HG03565 (cell line): ENCODE results near the gene ARHGAP23.
"Not testable (repeated sequence)": the region's sequence is repeated elsewhere in the genome, so short reads cannot be mapped to it uniquely, and the experiment has no call there.

ENCODE experiments used
- ATAC-seq: cut with Tn5 transposase; IDR thresholded peaks from one replicate; pipeline ENCODE4 v1.9.1; 2021; ENCODE audit warnings: mild to moderate bottlenecking, moderate library complexity; ENCODE audit not compliant: unreplicated experiment

ARHGAP23 gene

DNA sequence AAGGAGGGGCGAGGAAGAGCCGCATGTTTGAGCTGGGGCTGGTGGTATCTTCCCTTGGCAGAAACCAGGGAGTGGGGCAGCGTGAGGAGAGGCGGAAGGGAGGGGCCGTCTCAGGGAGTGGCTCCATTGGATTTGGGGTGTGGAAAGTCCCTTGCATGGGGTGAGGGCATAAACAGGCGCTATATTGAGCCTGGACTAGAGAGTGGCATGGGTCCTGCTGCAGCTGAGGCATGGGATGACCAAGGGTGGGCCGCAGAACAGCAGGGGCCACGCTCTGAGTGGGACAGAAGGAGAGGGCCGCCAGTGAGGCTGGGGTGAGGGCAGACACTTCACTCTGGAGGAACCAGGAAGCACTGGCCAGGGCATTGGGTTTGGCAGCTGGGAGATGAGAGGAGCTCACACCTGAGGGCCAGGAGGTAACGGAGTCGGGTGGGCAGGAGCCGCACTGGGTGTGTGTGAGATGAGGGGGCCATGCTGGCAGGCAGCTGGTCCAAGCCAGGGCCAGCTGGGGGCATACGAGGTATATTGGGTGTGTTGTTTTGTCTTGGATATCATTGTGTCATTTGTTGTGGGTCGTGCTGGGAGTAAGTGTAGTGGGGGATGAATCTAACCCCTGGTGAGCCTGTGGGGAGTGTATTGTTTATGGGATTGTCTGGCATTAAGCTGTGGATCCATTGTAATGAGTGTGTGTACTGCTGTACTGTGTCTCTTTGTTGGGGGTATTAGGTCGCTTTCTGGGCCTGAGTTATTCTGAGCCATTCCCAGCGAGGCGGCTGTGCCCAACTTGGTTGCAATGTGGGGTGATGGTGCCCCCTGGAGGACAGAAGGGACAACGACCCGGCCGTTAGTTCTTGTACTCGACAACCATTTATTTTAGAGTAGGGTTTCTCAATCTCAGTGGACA lies 56.2 kb downstream of the ARHGAP23 start:
- ATAC-seq, result not testable (repeated sequence)

DNA sequence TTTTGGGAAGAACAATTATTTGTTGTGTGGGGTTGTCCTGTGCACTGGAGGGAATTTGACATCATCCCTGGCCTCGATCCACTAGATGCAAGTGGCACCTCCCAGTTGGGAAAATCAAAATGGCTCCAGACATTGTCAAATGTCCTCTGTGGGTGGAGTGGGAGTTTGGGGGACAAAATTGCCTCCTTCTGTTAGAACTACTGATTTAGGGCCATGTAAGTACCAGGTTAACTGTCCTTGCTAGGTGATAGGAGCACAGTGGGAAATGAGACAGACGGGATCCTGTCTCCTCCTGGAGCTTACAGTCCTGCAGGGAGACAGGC lies 56.8 kb downstream of the ARHGAP23 start:
- no peak for ATAC-seq

DNA sequence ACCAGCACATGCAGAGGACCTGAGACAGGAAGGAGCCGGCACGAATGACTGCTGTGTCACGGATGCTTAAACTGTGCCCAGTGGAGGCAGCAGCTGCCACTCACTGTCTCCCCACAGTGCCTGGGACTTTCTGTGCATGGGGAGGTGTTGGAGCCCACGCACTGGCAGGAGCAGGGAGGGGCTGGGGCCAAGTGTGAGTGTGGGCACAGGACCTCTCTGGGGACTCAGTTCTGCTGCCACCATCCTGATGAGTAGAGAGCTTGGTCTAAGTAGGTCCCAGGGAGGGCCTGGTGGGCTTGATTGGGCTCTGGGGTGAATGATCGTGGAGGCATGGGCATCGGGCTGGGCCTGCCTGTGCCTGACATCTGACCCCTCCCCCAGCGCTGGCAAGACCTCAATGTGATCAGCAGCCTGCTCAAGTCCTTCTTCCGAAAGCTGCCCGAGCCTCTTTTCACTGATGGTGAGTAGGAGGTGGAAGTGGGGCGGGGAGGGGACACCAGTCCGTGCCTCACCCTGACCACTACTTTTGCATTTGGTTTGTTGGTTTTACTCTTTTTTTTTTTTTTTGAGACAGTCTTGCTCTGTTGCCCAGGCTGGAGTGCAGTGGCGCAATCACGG lies 57.5 kb downstream of the ARHGAP23 start:
- not testable (repeated sequence) for ATAC-seq

DNA sequence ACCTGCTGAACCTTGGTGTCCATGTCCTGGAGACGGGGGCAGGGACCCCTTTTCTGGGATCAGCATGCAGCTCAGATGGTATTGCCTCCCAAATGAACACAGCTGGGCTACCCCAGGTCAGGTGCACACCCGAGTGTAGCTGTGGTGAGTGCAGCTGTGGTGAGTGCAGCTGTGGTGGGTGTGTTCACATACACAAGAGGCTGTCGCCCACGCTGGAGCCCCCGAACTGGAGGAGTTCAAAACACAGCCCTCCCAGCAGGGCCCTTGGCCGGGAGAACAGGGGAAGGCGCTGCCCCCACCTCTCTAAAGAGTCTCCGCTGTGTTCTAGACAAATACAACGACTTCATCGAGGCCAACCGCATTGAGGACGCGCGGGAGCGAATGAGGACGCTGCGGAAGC lies 61.5 kb downstream of the ARHGAP23 start:
- not testable (repeated sequence) for ATAC-seq

DNA sequence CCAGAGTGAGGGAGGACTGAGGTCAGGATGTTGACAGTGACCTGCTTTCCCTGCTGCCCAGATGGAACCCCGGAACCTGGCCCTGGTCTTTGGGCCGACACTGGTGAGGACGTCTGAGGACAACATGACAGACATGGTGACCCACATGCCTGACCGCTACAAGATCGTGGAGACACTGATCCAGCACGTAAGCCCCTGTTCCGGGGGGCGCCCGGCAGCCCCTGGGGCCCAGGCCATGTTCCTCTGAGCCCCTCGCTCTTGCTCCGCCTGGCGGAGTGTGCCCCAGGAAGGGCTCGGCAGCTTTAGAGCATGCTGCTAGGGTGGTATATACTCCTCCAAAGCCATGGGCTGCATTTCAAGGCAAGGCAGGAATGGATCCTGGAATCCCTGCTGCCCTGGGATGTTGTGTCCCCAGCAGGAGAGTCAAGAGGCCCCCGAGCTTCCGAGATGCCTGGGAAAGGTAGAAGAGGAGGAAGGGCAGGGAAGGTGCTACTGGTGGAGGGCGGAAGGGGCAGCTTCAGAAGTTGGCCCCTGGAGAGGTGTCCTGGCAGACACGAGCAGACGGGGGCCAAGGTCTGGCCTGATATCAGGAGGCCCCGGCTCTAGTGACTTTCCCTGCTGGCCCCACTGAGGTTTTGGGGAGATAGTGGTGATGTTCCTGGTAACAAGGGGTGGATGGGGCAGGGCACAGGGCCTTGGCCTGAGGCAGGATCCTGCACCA lies 63.2 kb downstream of the ARHGAP23 start:
- ATAC-seq, result not testable (repeated sequence)

DNA sequence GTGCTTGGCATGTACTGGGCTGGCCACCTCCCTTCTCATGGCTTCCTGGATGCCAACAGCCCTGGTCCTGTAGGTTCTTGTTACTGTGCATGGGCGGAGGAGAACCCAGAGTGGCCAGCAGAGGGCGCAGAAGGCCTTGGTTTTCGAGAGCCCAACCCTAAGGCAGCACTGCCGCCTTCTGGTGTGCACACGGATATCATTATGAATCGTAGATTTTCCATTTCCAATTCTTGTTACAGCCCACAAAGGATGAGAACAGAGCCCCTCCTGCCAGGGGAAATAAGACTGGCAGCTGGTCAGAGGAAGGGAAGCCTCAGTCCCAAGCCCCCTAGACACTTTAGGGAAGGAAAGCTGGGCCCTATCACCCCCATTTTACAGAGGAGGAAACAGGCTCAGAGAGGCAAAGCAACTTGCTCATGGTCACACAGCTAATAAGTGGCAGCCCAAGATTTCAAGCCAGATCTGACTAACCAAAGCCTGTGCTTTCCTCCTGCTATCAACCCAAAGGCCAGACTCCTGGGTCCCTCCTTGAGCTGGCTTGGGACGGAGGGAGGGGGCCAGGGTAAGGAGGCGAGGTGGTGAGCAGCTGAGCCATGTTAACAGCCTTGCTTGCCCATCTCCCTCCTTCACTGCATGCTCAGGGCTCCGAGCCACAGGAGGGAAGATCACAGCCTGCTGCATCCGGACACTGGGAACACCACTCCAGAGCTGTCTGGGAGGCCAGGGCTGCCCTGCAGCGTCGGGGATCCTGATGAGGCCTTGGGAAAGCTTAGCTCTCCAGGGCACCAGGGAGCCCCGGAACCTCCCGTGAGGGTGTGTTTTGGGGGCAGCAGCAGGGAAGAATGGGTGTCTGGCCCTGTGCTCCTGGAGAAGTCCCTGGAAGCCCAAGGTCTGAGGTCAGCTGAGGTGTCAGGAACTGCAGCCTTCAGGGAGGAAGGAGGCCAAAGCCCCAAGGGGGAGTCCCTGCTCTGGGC lies 64.1 kb downstream of the ARHGAP23 start:
- not testable (repeated sequence) for ATAC-seq

DNA sequence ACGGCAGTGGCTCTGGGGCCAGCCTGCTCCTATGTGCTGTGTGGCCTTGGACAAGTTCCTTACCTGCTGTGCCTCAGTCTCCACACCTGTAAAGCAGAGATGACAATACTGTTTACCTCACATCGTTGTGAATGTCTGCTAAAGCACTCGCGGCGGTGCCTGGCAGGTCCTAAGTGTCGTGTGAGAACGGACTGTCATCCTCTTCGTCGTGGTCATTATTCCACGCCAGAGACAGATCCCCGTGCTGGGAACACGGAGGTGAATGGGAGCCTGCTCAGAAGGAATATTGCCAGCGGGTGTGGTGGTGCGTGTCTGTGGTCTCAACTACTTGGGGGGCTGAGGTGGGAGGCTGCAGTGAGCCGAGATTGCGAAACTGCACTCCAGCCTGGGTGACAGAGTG lies 65.9 kb downstream of the ARHGAP23 start:
- ATAC-seq, result not testable (repeated sequence)

DNA sequence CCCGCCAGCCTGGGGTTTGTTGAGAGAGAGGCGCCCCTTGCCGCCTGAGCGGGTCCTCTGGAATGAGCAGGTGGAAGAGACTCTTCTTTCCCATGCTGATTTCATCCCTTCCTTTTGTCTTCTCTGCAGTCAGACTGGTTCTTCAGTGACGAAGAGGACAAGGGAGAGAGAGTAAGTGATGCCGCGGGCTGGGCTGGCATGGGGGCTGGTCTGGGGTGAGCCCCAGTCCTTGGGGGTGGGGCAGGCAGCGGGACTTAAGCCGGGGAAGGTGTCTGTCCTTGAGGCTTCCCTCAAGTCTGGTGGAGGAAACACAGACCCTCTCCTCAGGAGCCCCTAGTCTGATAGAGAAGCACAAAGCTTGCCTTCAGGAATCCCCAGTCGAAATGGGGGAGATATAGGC lies 69.4 kb downstream of the ARHGAP23 start:
- not testable (repeated sequence) for ATAC-seq

DNA sequence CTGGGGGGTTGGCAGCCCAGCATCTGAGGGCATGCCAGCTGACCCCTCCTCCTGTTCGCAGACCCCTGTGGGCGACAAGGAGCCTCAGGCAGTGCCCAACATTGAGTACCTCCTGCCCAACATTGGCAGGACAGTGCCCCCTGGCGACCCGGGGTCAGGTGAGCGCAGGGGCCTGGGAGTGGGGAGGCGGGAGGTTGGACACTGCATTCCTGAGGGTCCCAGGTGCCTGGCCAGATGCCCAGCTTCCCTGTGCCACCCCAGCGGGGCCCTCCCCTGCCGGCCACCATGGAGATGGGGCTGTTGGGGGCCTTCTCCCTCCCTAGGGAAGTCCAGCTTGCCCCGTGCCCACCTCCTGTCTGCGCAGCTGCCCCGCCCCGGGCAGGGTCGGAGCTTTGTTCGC lies 70.1 kb downstream of the ARHGAP23 start:
- no peak for ATAC-seq

DNA sequence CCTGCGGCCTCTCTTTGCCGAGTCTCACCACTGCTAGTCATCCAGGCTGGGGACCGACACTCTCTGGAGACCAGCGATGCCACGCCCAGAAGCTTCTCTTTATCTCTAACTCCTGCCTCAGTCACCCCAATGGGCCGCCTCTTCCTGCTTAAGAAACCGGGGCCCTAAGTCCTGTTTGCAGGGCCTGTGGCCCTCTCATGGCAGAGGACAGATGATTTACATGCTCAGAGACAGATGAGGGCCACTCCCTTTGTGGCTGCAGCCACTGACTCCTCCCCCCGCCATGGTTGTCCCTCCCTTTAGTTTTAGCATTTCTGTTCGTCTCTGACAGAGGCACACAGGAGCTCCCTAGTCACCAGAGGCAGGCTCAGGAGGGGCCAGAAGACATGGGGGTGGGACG lies 71.0 kb downstream of the ARHGAP23 start:
- ATAC-seq, result not testable (repeated sequence)

DNA sequence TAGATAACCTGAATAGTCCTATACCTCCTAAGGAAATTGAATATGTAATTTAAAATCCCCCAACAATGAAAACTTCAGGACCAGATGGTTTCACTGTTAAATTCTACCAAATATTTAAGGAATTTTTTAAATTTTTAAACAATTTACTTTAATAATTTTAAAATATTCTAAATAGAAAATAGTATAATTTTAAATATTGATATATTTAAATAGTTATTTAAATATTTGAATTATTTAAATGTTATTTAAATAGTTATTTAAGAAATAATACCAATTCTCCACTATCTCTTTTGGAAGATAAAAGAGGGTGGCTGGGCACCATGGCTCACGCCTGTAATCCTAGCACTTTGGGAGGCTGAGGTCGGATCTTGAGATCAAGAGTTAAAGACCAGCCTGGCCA lies 73.5 kb downstream of the ARHGAP23 start:
- not testable (repeated sequence) for ATAC-seq

DNA sequence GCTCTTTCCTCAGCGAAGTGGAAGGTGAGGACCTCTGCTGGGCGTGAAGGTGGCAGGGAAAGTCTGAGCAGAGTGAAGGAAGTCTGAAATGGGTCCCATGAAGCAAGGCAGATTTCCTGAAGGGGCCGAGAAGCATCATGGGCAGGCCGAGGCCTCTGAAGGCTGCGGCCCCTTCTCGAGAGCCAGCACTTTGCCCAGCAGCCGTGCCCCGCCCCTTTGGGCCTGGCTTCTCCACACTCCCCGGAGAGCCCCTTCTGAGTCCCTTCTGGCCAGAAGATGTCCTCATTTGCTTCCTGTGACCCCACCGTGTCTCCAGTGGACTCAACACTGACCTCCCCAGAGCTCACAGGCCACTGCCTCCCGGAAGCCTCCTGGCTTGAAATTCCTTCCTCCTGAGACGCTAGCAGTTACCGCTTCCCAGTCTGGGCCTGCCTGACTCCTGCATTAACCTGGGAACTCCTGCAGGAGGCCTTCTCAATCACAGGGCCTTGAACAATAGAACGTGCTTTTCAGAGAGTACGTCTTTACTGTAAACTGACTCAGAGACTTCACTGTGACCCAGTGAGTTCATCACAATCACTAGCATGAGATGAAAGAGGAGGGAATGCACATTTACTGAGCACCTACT lies 75.1 kb downstream of the ARHGAP23 start:
- not testable (repeated sequence) for ATAC-seq

DNA sequence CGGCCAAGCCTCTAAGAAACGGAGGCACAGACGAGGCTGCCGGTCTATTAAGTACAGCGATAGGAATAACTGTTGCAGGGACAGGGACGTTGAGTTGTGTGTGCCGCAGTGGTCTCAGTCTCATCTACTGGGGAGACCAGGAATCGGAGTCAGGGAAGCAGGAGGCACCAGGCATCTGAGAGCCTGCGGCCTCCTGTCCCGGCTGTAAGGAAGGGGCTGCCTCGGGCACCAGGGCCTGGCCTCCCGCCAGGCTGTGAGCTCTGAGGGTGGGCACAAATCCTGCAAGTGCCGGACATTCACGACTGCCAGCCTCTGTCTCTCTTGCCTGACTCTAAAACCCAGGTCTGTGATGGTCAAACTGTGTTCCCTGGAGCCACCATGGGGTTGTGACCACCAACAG lies 76.0 kb downstream of the ARHGAP23 start:
- ATAC-seq, result no peak

DNA sequence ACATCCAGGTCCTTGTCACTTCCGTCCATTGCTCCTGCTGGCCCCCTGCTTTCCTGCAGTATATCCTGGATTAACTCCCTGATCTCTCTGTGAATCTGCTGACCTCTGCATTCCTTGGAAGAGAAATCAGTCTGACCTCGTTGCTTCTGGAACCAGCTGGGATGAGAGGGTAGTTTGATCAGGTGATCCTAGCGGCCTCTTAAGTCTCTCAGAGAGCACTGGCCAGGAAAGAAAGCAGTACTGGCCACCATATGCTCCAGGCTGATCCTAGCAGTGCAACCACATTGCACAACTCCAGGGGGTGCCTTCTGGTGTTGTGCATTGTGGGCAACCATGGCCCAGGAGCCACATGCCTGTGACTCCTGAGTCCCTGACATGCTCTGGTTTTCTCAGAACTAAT lies 79.2 kb downstream of the ARHGAP23 start:
- no peak for ATAC-seq

DNA sequence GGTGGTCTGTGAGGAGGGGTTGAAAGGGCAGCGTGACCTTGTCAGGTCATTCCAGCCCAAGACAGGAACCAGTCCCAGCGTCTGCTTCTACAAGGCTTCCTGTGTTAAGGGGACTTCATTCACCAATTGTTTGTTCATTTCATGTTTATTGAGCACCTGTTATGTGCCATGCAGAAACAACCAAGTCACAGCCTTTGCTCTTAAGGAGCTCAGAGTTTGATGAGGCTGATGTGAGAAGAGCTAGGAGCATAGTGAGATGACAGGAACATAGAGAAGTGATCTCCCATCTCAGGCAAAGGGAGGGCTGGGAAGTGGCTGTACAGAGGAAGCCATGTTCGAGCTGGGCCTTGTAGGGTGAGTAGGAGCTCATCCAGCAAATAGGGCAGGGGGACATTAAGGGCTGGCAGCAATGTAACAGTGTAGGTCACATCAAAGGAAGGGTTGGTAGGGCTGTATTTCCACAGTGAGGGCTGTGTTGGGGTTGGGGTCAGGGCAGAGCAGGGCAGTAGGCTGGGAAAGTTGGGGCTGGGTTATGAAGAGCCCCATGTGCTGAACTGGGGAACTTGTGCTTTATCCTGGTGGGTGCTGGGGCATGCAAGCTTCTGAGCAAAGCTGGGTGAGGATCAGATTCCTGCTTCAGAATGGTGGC lies 79.8 kb downstream of the ARHGAP23 start:
- no peak for ATAC-seq

DNA sequence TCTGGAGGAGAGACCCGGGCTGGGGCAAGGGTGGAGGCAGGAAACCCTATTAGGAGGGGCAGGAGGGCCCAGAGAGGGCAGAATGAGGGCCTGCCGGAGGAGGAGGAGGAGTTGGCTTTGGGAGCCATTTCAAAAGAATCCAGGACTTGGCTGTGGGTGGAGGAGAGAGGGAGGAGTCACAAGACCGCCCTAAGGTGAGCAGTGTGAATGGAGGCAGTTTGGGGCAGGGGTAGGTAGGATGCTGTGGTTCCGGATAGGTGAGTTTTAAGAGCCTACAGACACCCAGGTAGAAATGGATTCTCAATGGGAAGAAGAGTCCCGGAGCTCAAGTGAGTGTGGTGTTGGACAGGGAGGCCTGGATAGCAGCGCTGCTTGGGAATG lies 80.3 kb downstream of the ARHGAP23 start:
- no peak for ATAC-seq

DNA sequence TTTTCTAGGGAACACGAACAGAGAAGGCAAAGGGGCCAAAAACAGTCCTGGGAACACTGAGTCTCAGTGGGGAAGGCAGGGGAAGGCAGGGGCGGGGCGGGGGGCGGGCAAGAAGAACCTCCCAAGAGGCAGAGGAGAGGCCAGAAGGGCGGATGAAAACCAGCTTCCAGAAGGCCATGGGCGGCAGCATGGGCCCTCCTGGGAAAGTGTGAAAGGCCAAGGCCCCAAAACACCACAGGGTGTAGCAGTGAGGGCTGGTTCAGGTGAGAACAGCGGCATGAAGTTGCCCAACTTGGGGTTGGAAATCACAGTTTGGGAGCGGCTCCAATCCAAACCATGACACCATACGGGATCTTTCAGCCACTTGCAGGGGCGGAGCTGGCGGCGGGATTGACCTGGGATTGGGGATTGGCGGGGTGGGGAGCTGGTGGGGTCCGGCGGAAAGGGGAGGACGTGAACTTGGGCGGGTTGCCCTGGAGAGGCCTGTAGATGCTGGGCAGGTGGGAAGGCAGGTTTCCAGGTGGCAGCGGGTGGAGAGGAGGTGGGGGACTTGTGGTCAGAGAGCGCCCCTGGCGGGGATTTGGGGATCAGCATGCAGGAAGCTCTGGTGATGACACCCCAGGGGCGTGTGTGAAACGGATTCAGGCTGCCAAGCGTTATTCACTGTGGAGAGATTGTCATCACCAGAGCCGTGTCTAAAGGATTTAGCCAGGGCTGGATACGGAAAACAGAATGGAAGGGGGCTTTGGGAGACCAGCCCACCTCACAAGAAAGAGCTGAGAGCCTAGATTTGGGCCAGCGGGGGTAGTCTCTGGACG lies 80.9 kb downstream of the ARHGAP23 start:
- ATAC-seq, result no peak

DNA sequence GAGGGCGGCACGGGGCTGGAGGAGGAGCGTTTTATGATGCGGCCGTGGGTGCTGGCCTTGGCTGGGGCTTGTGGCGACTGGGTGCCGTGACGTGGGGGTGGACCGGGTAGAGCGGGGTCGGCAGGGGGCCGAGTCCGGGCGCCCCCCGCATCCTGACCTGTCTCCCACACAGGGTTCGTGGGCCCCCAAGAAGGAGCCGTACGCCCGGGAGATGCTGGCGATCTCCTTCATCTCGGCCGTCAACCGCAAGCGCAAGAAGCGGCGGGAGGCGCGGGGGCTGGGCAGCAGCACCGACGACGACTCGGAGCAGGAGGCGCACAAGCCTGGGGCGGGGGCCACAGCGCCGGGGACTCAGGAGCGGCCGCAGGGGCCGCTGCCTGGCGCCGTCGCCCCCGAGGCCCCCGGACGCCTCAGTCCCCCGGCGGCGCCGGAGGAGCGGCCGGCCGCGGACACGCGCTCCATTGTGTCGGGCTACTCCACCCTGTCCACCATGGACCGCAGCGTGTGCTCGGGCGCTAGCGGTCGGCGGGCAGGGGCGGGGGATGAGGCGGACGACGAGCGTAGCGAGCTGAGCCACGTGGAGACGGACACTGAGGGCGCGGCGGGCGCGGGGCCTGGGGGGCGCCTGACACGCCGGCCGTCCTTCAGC lies 81.6 kb downstream of the ARHGAP23 start:
- ATAC-seq, result no peak
